Heart left ventricle (tissue), 16 donors: ENCODE results near the gene MYO10. TPM values are rescaled to one million over a fixed set of nuclear protein-coding genes. Genes with fewer than 3 reads are reported as not detected.
"Not testable (repeated sequence)": the region's sequence is repeated elsewhere in the genome, so short reads cannot be mapped to it uniquely, and the experiment has no call there.

Source experiments
- ATAC-seq, 4 donors: fragments of 200-7000 bp; cut with Tn5 transposase; one replicate each; pipeline ENCODE4 v1.9.1; 2020 to 2022; ENCODE audit warnings: moderate library complexity in 4 of 4, mild to moderate bottlenecking in 3 of 4, moderate number of reproducible peaks in 1 of 4
- DNase-seq, 5 donors: peaks; one replicate each; pipeline ENCODE4 v3.0.0-alpha.2; 2020
- H3K27ac ChIP-seq, 12 donors: fragments of 200-600 bp; sonication (generic) in 4 of 12; one replicate each; pipeline versions ENCODE4 v1.5.0 to v1.8.0; 2016 to 2022; ENCODE audit warnings: mild to moderate bottlenecking in 2 of 12
- H3K27me3 ChIP-seq, 9 donors: fragments of 200-600 bp; sonication (generic) in 2 of 9; one replicate each; pipeline versions ENCODE4 v1.5.1 to v1.8.0; 2016 to 2022; ENCODE audit warnings: mild to moderate bottlenecking in 3 of 9
- H3K36me3 ChIP-seq, 9 donors: fragments of 200-600 bp; sonication (generic) in 2 of 9; one replicate each; pipeline versions ENCODE4 v1.5.0 to v1.8.0; 2018 to 2022; ENCODE audit warnings: mild to moderate bottlenecking in 2 of 9
- H3K4me1 ChIP-seq, 12 donors: fragments of 200-600 bp; sonication (generic) in 4 of 12; one replicate each; pipeline versions ENCODE4 v1.5.0 to v1.8.0; 2016 to 2022; ENCODE audit warnings: mild to moderate bottlenecking in 3 of 12
- H3K4me3 ChIP-seq, 12 donors: fragments of 200-600 bp; sonication (generic) in 4 of 12; one replicate each; pipeline versions ENCODE4 v1.5.0 to v1.8.0; 2017 to 2022; ENCODE audit warnings: mild to moderate bottlenecking in 9 of 12, moderate library complexity in 4 of 12
- H3K9me3 ChIP-seq, 12 donors: fragments of 200-600 bp; sonication (generic) in 4 of 12; one replicate each; pipeline versions ENCODE4 v1.5.0 to v1.8.0; 2016 to 2022; ENCODE audit warnings: mild to moderate bottlenecking in 1 of 12
- CTCF ChIP-seq, 12 donors: fragments of 200-600 bp; sonication (generic) in 4 of 12; IDR thresholded peaks; one replicate each; pipeline versions ENCODE4 v1.5.0 to v1.8.0; 2018 to 2022; ENCODE audit warnings: antibody characterized with exemption in 12 of 12, mild to moderate bottlenecking in 5 of 12
- POLR2A ChIP-seq, 2 donors: fragments of 450-650 bp; IDR thresholded peaks; one replicate each; pipeline ENCODE4 v1.6.1; 2017; ENCODE audit warnings: antibody characterized with exemption in 2 of 2, mild to moderate bottlenecking in 2 of 2, moderate library complexity in 2 of 2
- WGBS, 4 donors: extraction: QIAGEN DNeasy Blood & Tissue Kit in 2 of 4; methylation state at CpG; one replicate each; pipeline versions ENCODE4 v1.1.5 to v1.1.7; 2013 to 2018; 5-methylcytosine and 5-hydroxymethylcytosine counted together
- intact Hi-C, 10 donors: fragments of 100-400 bp; cut with DNase I; formaldehyde crosslinking; loops; one replicate each; pipeline versions ENCODE4 v1.11.1 to v1.14.2; 2022
- polyA plus RNA-seq, 2 donors: library from polyadenylated mRNA; stranded (reverse); fragments of 200-250 nt; gene quantifications; one replicate each; pipeline ENCODE4 v1.2.3, GENCODE V29; 2013
- total RNA-seq, 9 donors: library from RNA; depleted of rRNA in 2 of 9; stranded (reverse); fragments of >200 nt in 2 of 9; fragmentation: NEBNext Ultra II Directional in 3 of 9; extraction: Animal tissue kit (Norgen Biotek cat#: 25700) in 3 of 9; gene quantifications; one replicate each; pipeline versions ENCODE4 v1.1.0 to v1.2.4, GENCODE V29; 2016 to 2023
- donor health status: ischemic (EF 13 %, LVEDD 7.1; RV severe dilation, severe dysfunction).
- donor health status: healthy with polysubstance abuse.
- donor health status: DM: no; HTN: yes; CAD: no.
- donor health status: DM: no; HTN: no; CAD: no.
- donor health status: ischemic (EF 25% LVEDD 6.9; RV normal size, moderate dysfunction).
- donor health status: ischemic (EF 25% LVEDD 5.7; RV mildly dilated, moderate dysfunction).
- donor health status: healthy.
- donor health status: DM: yes; HTN: yes; CAD: no.
- donor health status: ischemic (EF 35%, LVEDD 5.7; RV mildly dilated, moderate dysfunction).
- donor health status: nonischemic (EF 11% LVEDD 7.7; RV severe dilation, severe dysfunction).
- donor health status: DM: yes; HTN: yes; CAD: no.
- donor health status: PGD.
- donor health status: ischemic (EF 29% LVEDD 5.4; RV normal size, mild dysfunction).
- donor health status: nonischemic (EF 23%, LVEDD 6.1; RV moderate dilation, normal function).

The MYO10 gene
- total and polyA plus RNA-seq, 11 donors: 2.0 to 17.3 (median 3.8) TPM

GRCh38 chr5:16837305-16837704 is 98.8 kb downstream of the MYO10 start:
- no peak for TF ChIP-seq CTCF (IDR thresholded peaks at IDR 0.05)
- TF ChIP-seq POLR2A (IDR thresholded peaks at IDR 0.05): no peak
- intact Hi-C loops: no loop called here
- Histone ChIP-seq H3K9me3 (no peaks in the 10 kb centered on the region), H3K27me3 (no peaks in the 10 kb centered on the region), H3K36me3 (no peaks in the 10 kb centered on the region), H3K27ac (no peak overlapping the region), H3K4me1 (peaks cover 0 to 3% (median 0%) of the 10 kb centered on the region in 12 donors), H3K4me3 (no peak overlapping the region)
- no peak for DNase-seq
- WGBS, 4 donors: 72 to 94% (median 85%) methylated on average over 3 of the region's 3 CpGs
- ATAC-seq: no peak

- intact Hi-C loops: no loop called here
Observed at GRCh38 chr5:16834029-16834428, 102.1 kb downstream of the MYO10 start.

GRCh38 chr5:16831326-16831725 is 104.8 kb downstream of the MYO10 start:
- H3K36me3 ChIP-seq, H3K27ac ChIP-seq, H3K4me3 ChIP-seq, H3K27me3 ChIP-seq, ATAC-seq, DNase-seq, intact Hi-C loops, H3K4me1 ChIP-seq, H3K9me3 ChIP-seq: not testable (repeated sequence)
- WGBS, 4 donors: 95 to 96% (median 95%) methylated on average over 7 of the region's 7 CpGs

More at GRCh38 chr5:16834029-16834428, 102.1 kb downstream of the MYO10 start:
- TF ChIP-seq CTCF (IDR thresholded peaks at IDR 0.05) (no peak), POLR2A (IDR thresholded peaks at IDR 0.05) (no peak)
- no peaks in the 10 kb centered on the region for H3K4me1 ChIP-seq
- no peak overlapping the region for H3K4me3 ChIP-seq
- no peak overlapping the region for H3K27ac ChIP-seq
- peaks cover 0 to 6% (median 0%) of the 10 kb centered on the region in 9 donors for H3K27me3 ChIP-seq
- H3K9me3 ChIP-seq: no peaks in the 10 kb centered on the region
- no peaks in the 10 kb centered on the region for H3K36me3 ChIP-seq
- 56 to 79% (median 70%) methylated on average over 6 of the region's 6 CpGs for WGBS, 4 donors
- ATAC-seq: no peak
- DNase-seq: no peak

GRCh38 chr5:16827755-16828154 is 108.3 kb downstream of the MYO10 start:
- H3K4me1 ChIP-seq: peaks cover 0 to 7% (median 0%) of the 10 kb centered on the region in 12 donors
- H3K36me3 ChIP-seq: no peaks in the 10 kb centered on the region
- H3K4me3 ChIP-seq: no peak overlapping the region
- H3K9me3 ChIP-seq: no peaks in the 10 kb centered on the region
- DNase-seq (no peak), ATAC-seq (no peak)
- H3K27me3 ChIP-seq: peaks cover 0 to 7% (median 0%) of the 10 kb centered on the region in 9 donors
- TF ChIP-seq POLR2A (IDR thresholded peaks at IDR 0.05) (no peak), CTCF (IDR thresholded peaks at IDR 0.05) (no peak)
- intact Hi-C loops: no loop called here
- 74 to 81% (median 78%) methylated on average over 8 of the region's 8 CpGs for WGBS, 4 donors
- no peak overlapping the region for H3K27ac ChIP-seq
